Esophagus muscularis mucosa (tissue), 4 donors: ENCODE data around the gene C2orf69.

Experiments used
- EP300 ChIP-seq: sonication (generic); formaldehyde crosslinking; IDR thresholded peaks from one replicate; pipeline ENCODE4 v1.6.1; 2017; ENCODE audit warnings: antibody characterized with exemption
- POLR2A ChIP-seq: fragments of 450-650 bp; IDR thresholded peaks from one replicate; pipeline ENCODE4 v1.6.1; 2017; ENCODE audit warnings: antibody characterized with exemption, moderate library complexity, mild to moderate bottlenecking, low read depth
- POLR2AphosphoS5 ChIP-seq, 2 donors: sonication (generic); formaldehyde crosslinking; IDR thresholded peaks; one replicate each; pipeline ENCODE4 v1.6.1; 2017; ENCODE audit warnings: antibody characterized with exemption in 2 of 2
- TF ChIP-seq, protein P1 (sequence below), 3 experiments: fragments of 200-600 bp in 2 of 3; fragments of 450-650 bp in 1 of 3; sonication (generic) in 2 of 3; IDR thresholded peaks; one replicate each; pipeline ENCODE4 v1.5.1; 2017 to 2019; ENCODE audit warnings: antibody characterized with exemption in 3 of 3, mild to moderate bottlenecking in 2 of 3, moderate library complexity in 1 of 3

- TF ChIP-seq, protein P1, sequence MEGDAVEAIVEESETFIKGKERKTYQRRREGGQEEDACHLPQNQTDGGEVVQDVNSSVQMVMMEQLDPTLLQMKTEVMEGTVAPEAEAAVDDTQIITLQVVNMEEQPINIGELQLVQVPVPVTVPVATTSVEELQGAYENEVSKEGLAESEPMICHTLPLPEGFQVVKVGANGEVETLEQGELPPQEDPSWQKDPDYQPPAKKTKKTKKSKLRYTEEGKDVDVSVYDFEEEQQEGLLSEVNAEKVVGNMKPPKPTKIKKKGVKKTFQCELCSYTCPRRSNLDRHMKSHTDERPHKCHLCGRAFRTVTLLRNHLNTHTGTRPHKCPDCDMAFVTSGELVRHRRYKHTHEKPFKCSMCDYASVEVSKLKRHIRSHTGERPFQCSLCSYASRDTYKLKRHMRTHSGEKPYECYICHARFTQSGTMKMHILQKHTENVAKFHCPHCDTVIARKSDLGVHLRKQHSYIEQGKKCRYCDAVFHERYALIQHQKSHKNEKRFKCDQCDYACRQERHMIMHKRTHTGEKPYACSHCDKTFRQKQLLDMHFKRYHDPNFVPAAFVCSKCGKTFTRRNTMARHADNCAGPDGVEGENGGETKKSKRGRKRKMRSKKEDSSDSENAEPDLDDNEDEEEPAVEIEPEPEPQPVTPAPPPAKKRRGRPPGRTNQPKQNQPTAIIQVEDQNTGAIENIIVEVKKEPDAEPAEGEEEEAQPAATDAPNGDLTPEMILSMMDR (IDR thresholded peaks at IDR 0.05) = no peak
- TF ChIP-seq POLR2A (no peak), POLR2AphosphoS5 (IDR thresholded peaks at IDR 0.05) (no peak), EP300 (no peak)
These were observed 18.2 kb downstream of the C2orf69 start for GRCh38 chr2:199929262-199929661.
